GM21723 (cell line): ENCODE data around the gene WBP1L.
"Not testable (repeated sequence)": the region's sequence is repeated elsewhere in the genome, so short reads cannot be mapped to it uniquely, and the experiment has no call there.

Experiments used
- ATAC-seq: cut with Tn5 transposase; IDR thresholded peaks from one replicate; pipeline ENCODE4 v1.9.1; 2021; ENCODE audit warnings: mild to moderate bottlenecking, moderate library complexity; ENCODE audit not compliant: unreplicated experiment

The WBP1L gene

GRCh38 chr10:102758240-102758932 lies 14.6 kb downstream of the WBP1L start:
- no peak for ATAC-seq

GRCh38 chr10:102758933-102759262 lies 15.2 kb downstream of the WBP1L start:
- ATAC-seq, result not testable (repeated sequence)

- no peak for ATAC-seq
These were observed 15.9 kb downstream of the WBP1L start for GRCh38 chr10:102759497-102760210.

GRCh38 chr10:102761981-102762380 lies 18.2 kb downstream of the WBP1L start:
- ATAC-seq, result no peak

GRCh38 chr10:102762401-102763015 lies 18.8 kb downstream of the WBP1L start:
- no peak for ATAC-seq

GRCh38 chr10:102763037-102763607 lies 19.4 kb downstream of the WBP1L start:
- ATAC-seq, result no peak

- ATAC-seq, result no peak
These were observed 20.9 kb downstream of the WBP1L start for GRCh38 chr10:102764470-102765161.

- no peak for ATAC-seq
These were observed 21.6 kb downstream of the WBP1L start for GRCh38 chr10:102765336-102765735.

- no peak for ATAC-seq
These were observed 23.8 kb downstream of the WBP1L start for GRCh38 chr10:102767428-102768160.

GRCh38 chr10:102769375-102770107 lies 25.8 kb downstream of the WBP1L start:
- ATAC-seq, result no peak

GRCh38 chr10:102770108-102770482 lies 26.3 kb downstream of the WBP1L start:
- ATAC-seq, result no peak

- no peak for ATAC-seq
These were observed 27.0 kb downstream of the WBP1L start for GRCh38 chr10:102770792-102771191.

- ATAC-seq, result no peak
These were observed 29.6 kb downstream of the WBP1L start for GRCh38 chr10:102773320-102773719.

GRCh38 chr10:102773986-102774385 lies 30.2 kb downstream of the WBP1L start:
- no peak for ATAC-seq

- no peak for ATAC-seq
These were observed 31.6 kb downstream of the WBP1L start for GRCh38 chr10:102775201-102775934.

GRCh38 chr10:102775935-102776669 lies 32.4 kb downstream of the WBP1L start:
- no peak for ATAC-seq

- ATAC-seq, result no peak
These were observed 33.2 kb downstream of the WBP1L start for GRCh38 chr10:102776779-102777456.
